Activated CD4-positive, CD25-positive, alpha-beta regulatory T cell treated with anti-CD3 and anti-CD28 coated beads, Interleukin-2, amount 50 U/mL, for 24 hours (primary cell): ENCODE results near the gene ABHD6.
"Not testable (repeated sequence)": the region's sequence is repeated elsewhere in the genome, so short reads cannot be mapped to it uniquely, and the experiment has no call there.

Experiments used
- ATAC-seq, 2 donors: fragments of 150-1000 bp; cut with Tn5 transposase; one replicate each; pipeline ENCODE4 v1.10.0; 2021; ENCODE audit warnings: mild to moderate bottlenecking in 1 of 2, moderate library complexity in 1 of 2

ABHD6 gene

DNA sequence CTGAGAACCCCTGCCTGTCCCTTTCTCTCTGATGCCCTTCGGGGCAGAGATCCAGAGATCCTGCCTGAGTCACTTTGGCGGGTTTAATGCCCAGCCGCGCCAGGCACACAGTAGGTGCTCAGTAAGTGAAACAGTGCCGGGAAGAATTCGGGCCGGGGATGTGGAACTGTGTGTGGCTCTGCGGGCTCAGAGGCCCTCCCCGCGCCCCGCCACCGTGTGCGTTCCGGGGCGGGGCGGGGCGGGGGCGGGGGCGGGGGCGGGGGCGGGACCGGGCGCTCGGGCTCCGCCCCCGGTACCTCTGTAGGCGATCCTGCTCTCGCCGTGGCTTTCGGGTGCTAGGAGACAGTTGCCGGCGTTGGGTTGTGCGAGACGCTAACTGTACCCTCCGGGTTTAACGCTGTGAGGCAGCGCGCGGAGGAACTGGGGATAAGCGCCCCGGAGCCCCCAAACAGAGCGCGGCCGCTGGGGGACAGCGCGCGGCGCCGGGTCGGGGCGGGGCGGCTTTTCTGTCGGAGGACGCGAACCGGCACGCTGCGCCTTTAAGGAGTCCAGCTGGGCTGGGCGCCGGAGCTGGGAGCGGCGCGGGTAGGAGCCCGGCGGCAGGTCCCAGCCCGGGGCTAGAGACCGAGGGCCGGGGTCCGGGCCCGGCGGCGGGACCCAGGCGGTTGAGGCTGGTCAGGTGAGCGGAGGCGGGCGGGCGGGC, at the start of gene ABHD6:
Gene ABHD6 (plus strand): TSS at position 555 of the 703 bp plus-strand sequence. CDS start 18,795 bp downstream, outside the sequence.
- peak; percentile 82 to 85 for ATAC-seq

- ATAC-seq, result no peak
These were observed 49.4 kb upstream of the ABHD6 start for GRCh38 chr3:58188173-58188564.

DNA sequence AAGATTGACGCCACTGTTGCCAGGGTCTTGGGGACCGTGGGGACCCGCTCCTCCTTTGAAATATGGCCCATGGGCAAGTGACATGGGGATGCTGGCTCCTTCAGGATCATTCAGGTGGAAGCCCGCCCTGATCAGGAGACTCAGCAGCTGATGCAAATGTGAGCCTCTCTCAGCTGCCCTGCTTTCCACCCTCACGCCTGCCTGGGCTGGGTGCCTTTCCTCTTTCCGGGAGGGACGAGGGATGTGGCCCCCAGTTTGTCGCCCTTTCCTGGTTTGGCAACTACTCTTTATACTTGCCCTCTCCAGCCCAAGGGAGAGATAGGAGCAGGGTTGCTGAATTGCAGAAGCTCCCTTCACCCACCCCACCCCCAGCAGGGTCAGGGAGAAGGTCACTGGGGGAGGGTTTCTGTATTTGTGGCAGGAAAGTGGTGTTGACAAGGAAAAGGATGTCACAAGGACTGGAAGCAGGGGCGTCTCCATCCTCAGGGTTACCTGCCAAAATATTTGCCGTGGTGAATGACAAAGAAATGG, 48.6 kb upstream of the ABHD6 start:
- ATAC-seq, result no peak

- ATAC-seq, result no peak
These were observed 47.9 kb upstream of the ABHD6 start for GRCh38 chr3:58189691-58190090.

- ATAC-seq, result no peak
These were observed 47.3 kb upstream of the ABHD6 start for GRCh38 chr3:58190291-58190690.

- ATAC-seq, result no peak
These were observed 46.7 kb upstream of the ABHD6 start for GRCh38 chr3:58190882-58191281.

- no peak for ATAC-seq
These were observed 46.1 kb upstream of the ABHD6 start for GRCh38 chr3:58191361-58191991.

GRCh38 chr3:58192069-58192468, 45.5 kb upstream of the ABHD6 start:
- ATAC-seq, result no peak

DNA sequence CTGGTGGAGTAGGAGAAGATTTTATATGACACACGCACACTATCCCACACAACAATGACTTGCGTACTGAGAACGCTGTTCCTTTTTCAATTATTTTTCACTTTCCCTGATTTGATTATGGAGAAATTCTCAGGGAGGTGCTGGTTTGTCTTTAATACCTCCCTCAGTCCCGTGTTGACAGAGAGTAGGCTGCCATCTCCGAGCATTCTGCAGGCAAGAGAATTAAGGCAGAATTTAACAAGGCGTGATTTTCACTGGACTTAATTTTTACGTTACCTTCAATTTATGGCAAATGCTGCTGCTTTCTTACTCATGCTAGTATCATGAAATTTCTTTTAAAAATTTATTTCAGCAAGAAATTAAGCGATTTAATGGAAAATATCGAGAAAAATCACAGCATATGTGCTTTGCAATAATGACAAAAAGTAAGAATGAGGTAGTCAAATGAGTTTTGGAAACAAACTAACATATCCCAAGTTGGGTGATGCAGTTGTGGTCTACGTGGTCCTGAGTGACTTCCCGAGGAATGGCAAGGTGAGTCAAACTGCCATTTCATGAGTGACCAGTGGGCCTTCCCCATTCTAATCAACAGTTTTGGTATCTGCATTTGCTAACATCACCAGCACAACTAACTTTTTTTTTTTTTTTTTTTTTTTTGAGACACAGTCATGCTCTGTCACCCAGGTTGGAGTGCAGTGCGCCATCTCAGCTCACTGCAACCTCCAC, 43.7 kb upstream of the ABHD6 start:
- ATAC-seq, result no peak

DNA sequence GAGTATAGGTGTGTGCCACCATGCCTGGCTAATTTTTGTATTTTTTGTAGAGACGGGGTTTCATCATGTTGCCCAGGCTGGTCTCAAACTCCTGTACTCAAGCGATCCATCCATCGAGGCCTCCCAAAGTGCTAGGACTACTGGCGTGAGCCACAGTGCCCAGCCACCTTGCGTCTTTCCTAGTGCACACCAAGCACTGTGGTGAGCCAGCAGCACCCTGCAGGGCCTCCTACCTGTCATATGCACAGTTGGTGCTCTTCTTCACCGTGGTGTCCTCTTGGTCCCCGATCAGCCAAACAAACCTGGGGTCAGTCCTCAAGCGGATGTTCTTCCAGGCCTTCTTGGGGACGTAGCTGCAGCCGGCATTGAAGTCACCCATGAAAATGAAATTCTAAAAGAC, 40.0 kb upstream of the ABHD6 start:
- ATAC-seq, result no peak

GRCh38 chr3:58198362-58198761, 39.2 kb upstream of the ABHD6 start:
- ATAC-seq, result no peak

DNA sequence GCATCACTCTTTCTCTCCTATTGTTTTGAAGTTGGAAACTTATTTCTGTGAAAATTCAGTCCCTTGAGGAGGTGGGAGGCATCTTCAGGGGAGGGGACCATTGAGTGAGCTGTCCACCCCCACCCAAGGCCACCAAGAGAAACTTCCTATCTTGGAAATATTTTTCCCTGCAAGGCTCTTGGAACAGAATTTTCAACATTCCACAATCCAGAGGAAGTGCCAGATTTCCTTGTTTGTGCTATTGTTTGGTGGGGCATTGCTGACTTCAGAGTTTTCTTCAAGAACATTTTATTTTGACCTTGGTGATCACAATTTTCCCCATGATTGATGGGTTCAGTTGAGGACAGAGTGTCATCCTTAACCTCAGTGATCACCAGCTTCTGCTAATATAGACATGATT, 38.8 kb upstream of the ABHD6 start:
- ATAC-seq, result no peak

- ATAC-seq, result no peak
These were observed 37.4 kb upstream of the ABHD6 start for GRCh38 chr3:58200121-58200709.

- ATAC-seq, result no peak
These were observed 36.7 kb upstream of the ABHD6 start for GRCh38 chr3:58200846-58201355.

GRCh38 chr3:58201451-58201850, 36.1 kb upstream of the ABHD6 start:
- not testable (repeated sequence) for ATAC-seq

DNA sequence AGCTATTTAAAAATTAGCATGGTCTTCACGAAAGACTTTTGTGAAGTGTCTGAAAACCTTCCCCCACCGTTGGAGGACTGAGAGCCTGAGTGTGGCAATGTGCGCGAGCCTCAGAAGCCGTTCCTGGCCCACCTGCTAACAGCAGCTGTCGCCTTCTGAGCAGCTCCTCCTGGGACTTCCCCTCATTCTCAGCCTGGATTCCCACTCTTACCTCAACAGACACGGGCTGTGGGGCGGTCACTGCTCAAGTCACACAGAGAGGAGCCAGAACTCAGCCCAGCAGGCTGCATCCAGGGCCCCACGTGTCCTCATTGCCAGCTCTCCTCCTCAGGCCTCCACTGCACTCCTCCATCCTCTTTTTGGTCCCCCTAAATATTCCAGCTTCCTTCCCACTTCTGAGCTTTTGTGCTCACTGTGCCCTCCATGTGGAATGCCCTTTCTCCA, 34.7 kb upstream of the ABHD6 start:
- ATAC-seq, result peak in 1 of 2 donors; percentile 14

DNA sequence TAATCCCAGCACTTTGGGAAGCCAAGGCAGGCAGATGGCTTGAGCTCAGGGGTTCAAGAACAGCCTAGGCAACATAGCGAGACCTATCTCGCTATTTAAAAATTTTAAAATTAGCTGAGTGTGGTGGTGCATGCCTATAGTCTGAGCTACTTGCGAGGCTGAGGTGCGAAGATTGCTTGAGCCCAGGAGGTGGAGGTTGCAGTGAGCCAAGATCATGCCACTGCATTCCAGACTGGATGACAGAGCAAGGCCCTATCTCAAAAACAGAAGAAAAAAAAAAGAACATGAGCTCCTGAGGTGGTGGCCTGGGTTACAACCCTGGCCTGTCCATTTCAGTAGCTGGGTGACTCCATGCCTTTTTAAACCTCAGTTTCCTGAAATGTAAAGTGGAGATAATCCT, 34.1 kb upstream of the ABHD6 start:
- no peak for ATAC-seq

GRCh38 chr3:58204720-58205119, 32.9 kb upstream of the ABHD6 start:
- ATAC-seq, result no peak

- ATAC-seq, result no peak
These were observed 31.6 kb upstream of the ABHD6 start for GRCh38 chr3:58205981-58206380.

GRCh38 chr3:58206406-58207011, 31.1 kb upstream of the ABHD6 start:
- ATAC-seq, result peak; percentile 47 to 85

GRCh38 chr3:58207954-58208353, 29.6 kb upstream of the ABHD6 start:
- ATAC-seq, result no peak

DNA sequence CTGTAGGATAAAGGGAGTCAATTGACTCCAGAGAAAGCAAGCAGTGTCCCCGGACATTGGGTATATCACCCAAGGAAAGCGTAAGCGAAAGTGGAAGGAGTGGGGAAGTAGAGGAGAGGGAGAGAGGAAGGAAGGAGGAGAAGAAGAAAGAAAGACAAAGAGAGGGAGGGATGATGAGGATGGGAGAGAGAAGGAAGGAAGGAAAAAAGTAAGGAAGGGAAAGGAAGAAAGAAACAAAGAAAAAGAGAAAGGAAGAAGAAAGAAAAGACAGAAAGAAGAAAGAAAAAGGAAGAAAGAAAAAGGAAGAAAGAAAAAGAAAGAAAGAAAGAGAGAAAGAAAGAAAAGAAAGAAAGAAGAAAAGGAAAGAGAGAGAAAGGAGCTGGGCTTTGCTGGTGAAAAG, 27.7 kb upstream of the ABHD6 start:
- ATAC-seq, result no peak
